HepG2 (cell line): ENCODE data around the gene PIP5K1C. TPM values are rescaled to one million over a fixed set of nuclear protein-coding genes. Genes with fewer than 3 reads are reported as not detected.
A peak's percentile ranks its signal among the peaks of the same experiment; 100 is the strongest.

Experiments used
- ATF1 ChIP-seq: IDR thresholded peaks from 2 replicates; pipeline ENCODE4 v1.6.1; 2016; ENCODE audit warnings: mild to moderate bottlenecking, control low read depth
- BCL6 ChIP-seq: IDR thresholded peaks from 2 replicates; pipeline ENCODE4 v1.6.1; 2016; ENCODE audit warnings: missing genetic modification reagents, missing compliant biosample characterization
- CBFB ChIP-seq: sonication (generic); formaldehyde crosslinking; IDR thresholded peaks from 2 replicates; pipeline ENCODE4 v1.4.0; 2020; ENCODE audit warnings: missing genetic modification reagents
- CCDC6 ChIP-seq: sonication (generic); formaldehyde crosslinking; IDR thresholded peaks from 2 replicates; pipeline ENCODE4 v1.8.1; 2022; ENCODE audit warnings: mild to moderate bottlenecking, missing genetic modification reagents, moderate library complexity
- ELF3 ChIP-seq: IDR thresholded peaks from 2 replicates; pipeline ENCODE4 v1.6.1; 2016; ENCODE audit warnings: missing genetic modification reagents, missing compliant biosample characterization
- FOSL2 ChIP-seq: sonication (generic); formaldehyde crosslinking; IDR thresholded peaks from 2 replicates; pipeline ENCODE4 v1.4.0; 2020; ENCODE audit warnings: missing genetic modification reagents
- GMEB1 ChIP-seq: sonication (generic); formaldehyde crosslinking; IDR thresholded peaks from 2 replicates; pipeline ENCODE4 v1.5.1; 2020; ENCODE audit warnings: missing genetic modification reagents, mild to moderate bottlenecking, borderline replicate concordance
- KDM3A ChIP-seq: IDR thresholded peaks from 2 replicates; pipeline ENCODE4 v1.6.1; 2018; ENCODE audit warnings: low read depth, missing compliant biosample characterization
- MEF2D ChIP-seq: sonication (generic); formaldehyde crosslinking; IDR thresholded peaks from 2 replicates; pipeline ENCODE4 v1.5.1; 2020; ENCODE audit warnings: mild to moderate bottlenecking, missing genetic modification reagents
- PAF1 ChIP-seq: IDR thresholded peaks from 2 replicates; pipeline ENCODE4 v1.6.1; 2016; ENCODE audit warnings: missing genetic modification reagents, missing compliant biosample characterization
- SETDB1 ChIP-seq: sonication (generic); formaldehyde crosslinking; IDR thresholded peaks from 2 replicates; pipeline ENCODE4 v1.5.1; 2020; ENCODE audit warnings: missing genetic modification reagents, mild to moderate bottlenecking, borderline replicate concordance
- ZBTB10 ChIP-seq: sonication (generic); formaldehyde crosslinking; IDR thresholded peaks from 2 replicates; pipeline ENCODE4 v1.4.0; 2020; ENCODE audit warnings: missing genetic modification reagents, borderline replicate concordance
- ZBTB46 ChIP-seq: sonication (generic); formaldehyde crosslinking; IDR thresholded peaks from 2 replicates; pipeline ENCODE4 v1.4.0; 2020; ENCODE audit warnings: mild to moderate bottlenecking, missing genetic modification reagents, borderline replicate concordance
- ZNF646 ChIP-seq: sonication (generic); formaldehyde crosslinking; IDR thresholded peaks from 2 replicates; pipeline ENCODE4 v1.9.0; 2021; ENCODE audit warnings: mild to moderate bottlenecking, missing genetic modification reagents
- ZNF670 ChIP-seq: sonication (generic); formaldehyde crosslinking; IDR thresholded peaks from 2 replicates; pipeline ENCODE4 v1.8.0; 2022; ENCODE audit warnings: mild to moderate bottlenecking, missing genetic modification reagents, borderline replicate concordance
- ZNF672 ChIP-seq: sonication (generic); formaldehyde crosslinking; IDR thresholded peaks from 2 replicates; pipeline ENCODE4 v1.8.1; 2022; ENCODE audit warnings: missing genetic modification reagents
- polyA plus RNA-seq, 8 experiments: library from polyadenylated mRNA; depleted of rRNA in 3 of 8; stranded (reverse) in 7 of 8; unstranded in 1 of 8; fragments of >200 nt; fragmentation: Illumina TruSeq in 4 of 8; extraction: Trizol in 4 of 8; gene quantifications; 2 replicates each; pipeline versions ENCODE4 v1.2.1 to v1.2.3, GENCODE V29; 2011 to 2016; ENCODE audit warnings: low read depth in 4 of 8, missing spikeins in 1 of 8, mixed read lengths in 1 of 8; ENCODE audit not compliant: insufficient read depth in 1 of 8
- total RNA-seq, 5 experiments: library from RNA; depleted of rRNA; stranded (reverse); fragments of >200 nt; fragmentation: Illumina TruSeq; extraction: Trizol; gene quantifications; 2 replicates each; pipeline ENCODE4 v1.2.3, GENCODE V29; 2016; ENCODE audit warnings: low read depth in 1 of 5

PIP5K1C gene
- total and polyA plus RNA-seq, 2 of the 13 experiments (the other 11 are each of a cell fraction or from before 2014, with no cell fraction given) = 3.6 to 4.3 TPM

- no peak for TF ChIP-seq ZNF646 (CRISPR knock-in tag)
- no peak for TF ChIP-seq SETDB1 (CRISPR knock-in tag)
- no peak for TF ChIP-seq ELF3 (CRISPR knock-in tag)
- TF ChIP-seq CCDC6 = no peak
- TF ChIP-seq CBFB = no peak
- no peak for TF ChIP-seq ZNF670 (CRISPR knock-in tag)
- TF ChIP-seq FOSL2 (CRISPR knock-in tag) = 0 out of 2 replicates have a peak, but pooled peaks have one; percentile 9
- TF ChIP-seq KDM3A (CRISPR knock-in tag) = 0 out of 2 replicates have a peak, but pooled peaks have one; percentile 24
- no peak for TF ChIP-seq ZBTB10 (CRISPR knock-in tag)
- no peak for TF ChIP-seq ZBTB46 (CRISPR knock-in tag)
- no peak for TF ChIP-seq ZNF672 (CRISPR knock-in tag)
- no peak for TF ChIP-seq PAF1 (CRISPR knock-in tag)
- 0 out of 2 replicates have a peak, but pooled peaks have one; percentile 40 for TF ChIP-seq MEF2D (CRISPR knock-in tag)
- TF ChIP-seq GMEB1 = no peak
- no peak for TF ChIP-seq BCL6
- TF ChIP-seq ATF1 (CRISPR knock-in tag) = no peak
Measured at GRCh38 chr19:3665681-3666544, 34.4 kb downstream of the PIP5K1C start (continued).
